Neural cell (in vitro differentiated cells): Measurements from ENCODE around the gene CELSR3.

ENCODE experiments used
- EP300 ChIP-seq: fragments of 450-650 bp; conservative IDR thresholded peaks from 2 replicates; pipeline ENCODE4 v1.6.1; 2014; ENCODE audit warnings: antibody characterized with exemption, mild to moderate bottlenecking, moderate library complexity; ENCODE audit not compliant: poor library complexity, severe bottlenecking
- EZH2 ChIP-seq: fragments of 200-600, 300-800 bp; shearing (Covaris generic), sonication (generic); IDR thresholded peaks from 2 replicates; pipeline ENCODE4 v1.6.1; 2014; ENCODE audit warnings: antibody characterized with exemption, low read length, borderline replicate concordance, mild to moderate bottlenecking; ENCODE audit not compliant: insufficient read depth, poor library complexity, severe bottlenecking
- RAD21 ChIP-seq: fragments of 450-650 bp; conservative IDR thresholded peaks from 2 replicates; pipeline ENCODE4 v1.6.1; 2014; ENCODE audit warnings: antibody characterized with exemption, mild to moderate bottlenecking, moderate library complexity
- TAF1 ChIP-seq: IDR thresholded peaks from 2 replicates; pipeline ENCODE4 v1.6.1; 2012; ENCODE audit warnings: low read depth
- TF ChIP-seq, protein P1 (sequence below): fragments of 450-650 bp; IDR thresholded peaks from 2 replicates; pipeline ENCODE4 v1.5.1; 2014; ENCODE audit warnings: antibody characterized with exemption, mild to moderate bottlenecking, moderate library complexity; ENCODE audit not compliant: poor library complexity, severe bottlenecking

DNA sequence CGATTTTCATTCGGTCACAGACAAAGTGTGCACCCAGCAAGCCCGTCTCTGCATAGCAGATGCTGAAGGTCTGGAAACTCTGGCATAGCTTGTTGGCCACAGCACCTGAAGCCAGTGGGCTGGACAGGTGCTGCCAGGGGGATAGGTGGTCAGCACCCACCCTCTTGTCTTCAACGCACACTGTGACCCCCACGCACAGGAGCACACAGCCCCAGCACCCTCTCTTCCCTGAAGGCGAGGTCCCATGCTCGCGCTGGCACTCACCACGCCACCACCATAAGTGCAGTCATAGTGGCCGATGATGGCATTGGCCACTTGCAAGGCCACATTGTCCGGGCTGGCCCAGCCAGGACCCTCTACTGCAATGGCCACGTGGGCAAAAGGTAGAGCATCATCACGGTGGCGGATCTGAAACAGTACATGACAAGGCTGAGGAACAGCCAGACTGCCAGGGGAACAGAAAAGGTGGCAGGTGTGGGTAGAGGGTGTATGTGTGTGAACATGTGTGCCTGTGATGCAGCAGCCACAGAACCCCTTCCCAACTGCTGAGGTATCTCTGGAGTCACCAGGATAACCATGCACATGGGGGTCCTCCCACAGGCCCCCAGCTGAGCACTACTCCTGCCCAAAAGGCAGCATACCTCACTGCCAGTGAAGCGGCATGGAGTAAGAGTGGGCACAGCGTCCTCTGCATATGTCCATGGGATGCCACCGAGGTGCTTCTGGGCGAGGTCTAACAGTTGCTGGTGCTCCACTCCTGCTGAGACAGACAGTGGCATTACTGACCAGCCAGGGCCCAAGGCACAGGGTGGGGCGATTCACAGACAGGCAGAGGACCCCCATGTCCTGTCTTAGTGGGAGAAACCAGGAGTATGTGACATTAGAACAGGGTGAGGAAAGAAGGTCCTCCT is 61.7 kb downstream of the CELSR3 start:
- TF ChIP-seq, protein P1, sequence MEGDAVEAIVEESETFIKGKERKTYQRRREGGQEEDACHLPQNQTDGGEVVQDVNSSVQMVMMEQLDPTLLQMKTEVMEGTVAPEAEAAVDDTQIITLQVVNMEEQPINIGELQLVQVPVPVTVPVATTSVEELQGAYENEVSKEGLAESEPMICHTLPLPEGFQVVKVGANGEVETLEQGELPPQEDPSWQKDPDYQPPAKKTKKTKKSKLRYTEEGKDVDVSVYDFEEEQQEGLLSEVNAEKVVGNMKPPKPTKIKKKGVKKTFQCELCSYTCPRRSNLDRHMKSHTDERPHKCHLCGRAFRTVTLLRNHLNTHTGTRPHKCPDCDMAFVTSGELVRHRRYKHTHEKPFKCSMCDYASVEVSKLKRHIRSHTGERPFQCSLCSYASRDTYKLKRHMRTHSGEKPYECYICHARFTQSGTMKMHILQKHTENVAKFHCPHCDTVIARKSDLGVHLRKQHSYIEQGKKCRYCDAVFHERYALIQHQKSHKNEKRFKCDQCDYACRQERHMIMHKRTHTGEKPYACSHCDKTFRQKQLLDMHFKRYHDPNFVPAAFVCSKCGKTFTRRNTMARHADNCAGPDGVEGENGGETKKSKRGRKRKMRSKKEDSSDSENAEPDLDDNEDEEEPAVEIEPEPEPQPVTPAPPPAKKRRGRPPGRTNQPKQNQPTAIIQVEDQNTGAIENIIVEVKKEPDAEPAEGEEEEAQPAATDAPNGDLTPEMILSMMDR = no peak
- TF ChIP-seq EZH2 = no peak
- no peak for TF ChIP-seq RAD21
- no peak for TF ChIP-seq EP300
- no peak for TF ChIP-seq TAF1
